GM19193 (cell line): Measurements from ENCODE around the gene PSMC3IP.

Source experiments
- POLR2A ChIP-seq: IDR thresholded peaks from 4 replicates; pipeline ENCODE4 v1.6.1; 2011; ENCODE audit not compliant: insufficient read depth, insufficient read length; ENCODE audit errors: extremely low read depth

The PSMC3IP gene

DNA sequence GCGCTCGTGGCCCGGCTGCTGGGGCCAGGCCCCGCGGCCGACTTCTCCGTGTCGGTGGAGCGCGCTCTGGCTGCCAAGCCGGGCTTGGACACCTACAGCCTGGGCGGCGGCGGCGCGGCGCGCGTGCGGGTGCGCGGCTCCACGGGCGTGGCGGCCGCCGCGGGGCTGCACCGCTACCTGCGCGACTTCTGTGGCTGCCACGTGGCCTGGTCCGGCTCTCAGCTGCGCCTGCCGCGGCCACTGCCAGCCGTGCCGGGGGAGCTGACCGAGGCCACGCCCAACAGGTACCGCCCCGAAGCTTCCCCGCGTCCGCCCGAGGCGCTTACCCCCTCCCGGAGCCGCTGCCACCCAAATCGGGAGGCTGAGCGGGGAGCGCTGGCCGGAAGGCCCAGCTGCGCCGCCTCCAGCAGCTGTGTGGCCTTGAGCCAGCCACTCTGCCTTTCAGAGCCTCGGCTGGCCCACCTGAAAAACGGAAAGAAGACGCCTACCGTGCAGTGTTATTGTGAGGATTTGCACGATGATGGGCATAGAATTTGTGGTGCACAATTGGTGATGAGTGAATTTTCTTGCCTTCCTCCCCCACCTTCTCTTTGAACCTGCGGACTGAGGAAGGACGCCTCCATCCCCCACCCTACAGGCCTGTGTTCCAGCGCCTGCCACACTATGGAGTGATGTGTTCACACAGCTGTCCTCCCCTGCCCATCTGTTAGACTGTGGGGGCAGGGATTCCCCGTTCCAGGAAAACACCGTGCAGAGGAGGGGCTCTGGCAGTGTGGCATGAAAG is 41.0 kb downstream of the PSMC3IP start:
- TF ChIP-seq POLR2A = no peak

- peak; percentile 78 for TF ChIP-seq POLR2A
Measured at GRCh38 chr17:42536048-42536371, 41.5 kb downstream of the PSMC3IP start, which contains the start of gene NAGLU. TSS of gene NAGLU (plus strand) at chr17:42536241. CDS start at chr17:42536273, 32 bp downstream.

GRCh38 chr17:42535155-42536047 is 42.1 kb downstream of the PSMC3IP start:
- no peak for TF ChIP-seq POLR2A

GRCh38 chr17:42531455-42532354 is 45.8 kb downstream of the PSMC3IP start:
- no peak for TF ChIP-seq POLR2A

- no peak for TF ChIP-seq POLR2A
Measured at GRCh38 chr17:42530952-42531454, 46.5 kb downstream of the PSMC3IP start.

- TF ChIP-seq POLR2A = no peak
Measured at GRCh38 chr17:42529061-42529460, 48.5 kb downstream of the PSMC3IP start.

GRCh38 chr17:42527932-42528331 is 49.6 kb downstream of the PSMC3IP start:
- no peak for TF ChIP-seq POLR2A

GRCh38 chr17:42526031-42526444 is 51.5 kb downstream of the PSMC3IP start:
- no peak for TF ChIP-seq POLR2A

GRCh38 chr17:42525221-42525620 is 52.3 kb downstream of the PSMC3IP start:
- TF ChIP-seq POLR2A = no peak

GRCh38 chr17:42522798-42523278 is 54.7 kb downstream of the PSMC3IP start:
- no peak for TF ChIP-seq POLR2A
